ENCODE measurements around the gene C10orf67. TPM values are rescaled to one million over a fixed set of nuclear protein-coding genes. Genes with fewer than 3 reads are reported as not detected.

The C10orf67 gene
- total RNA-seq, 1 donor = not detected

DNA sequence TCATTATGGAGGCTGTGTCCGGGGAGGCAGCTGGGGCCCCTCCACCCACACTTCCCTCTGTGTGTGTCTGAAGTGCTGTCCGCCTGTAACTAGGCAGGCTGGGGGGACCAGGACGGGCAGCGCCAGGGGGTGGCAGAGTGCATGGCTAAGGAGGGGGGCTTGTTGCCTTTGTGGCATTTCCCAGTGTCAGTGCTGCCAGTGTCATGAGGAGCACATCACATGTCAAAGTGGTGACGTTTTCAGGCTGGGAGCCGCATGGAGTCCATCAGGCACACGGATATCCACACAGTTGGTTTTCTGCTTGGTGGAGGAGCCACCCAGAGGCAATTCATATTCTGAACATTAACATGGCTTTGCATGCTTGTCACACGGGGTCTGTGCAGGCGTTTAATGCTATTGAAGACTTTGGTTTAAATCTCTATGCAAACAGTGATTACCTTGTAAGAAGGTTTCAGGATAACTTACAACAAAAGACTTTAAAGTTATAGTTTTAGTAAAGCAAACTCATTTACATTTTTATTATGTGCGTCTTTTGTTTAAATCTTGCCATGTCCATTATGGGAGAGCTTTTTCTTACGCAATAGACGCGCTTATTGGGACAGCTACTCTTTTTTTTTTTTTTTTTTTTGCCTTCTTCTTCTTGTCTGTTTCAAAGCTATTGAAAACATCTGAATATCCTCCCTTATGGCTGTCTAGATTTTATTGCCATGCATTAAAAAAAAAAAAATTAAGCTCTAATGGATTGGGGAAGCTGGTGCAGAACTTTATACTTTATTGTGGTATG is 52.9 kb downstream of the C10orf67 start:
- no peaks in the 10 kb centered on the region for H3K9me3 ChIP-seq (ENCODE audit: low read depth, low read length)
- H3K4me2 ChIP-seq (ENCODE audit: insufficient read depth, low read length) = no peak overlapping the region
- TF ChIP-seq, protein P1, sequence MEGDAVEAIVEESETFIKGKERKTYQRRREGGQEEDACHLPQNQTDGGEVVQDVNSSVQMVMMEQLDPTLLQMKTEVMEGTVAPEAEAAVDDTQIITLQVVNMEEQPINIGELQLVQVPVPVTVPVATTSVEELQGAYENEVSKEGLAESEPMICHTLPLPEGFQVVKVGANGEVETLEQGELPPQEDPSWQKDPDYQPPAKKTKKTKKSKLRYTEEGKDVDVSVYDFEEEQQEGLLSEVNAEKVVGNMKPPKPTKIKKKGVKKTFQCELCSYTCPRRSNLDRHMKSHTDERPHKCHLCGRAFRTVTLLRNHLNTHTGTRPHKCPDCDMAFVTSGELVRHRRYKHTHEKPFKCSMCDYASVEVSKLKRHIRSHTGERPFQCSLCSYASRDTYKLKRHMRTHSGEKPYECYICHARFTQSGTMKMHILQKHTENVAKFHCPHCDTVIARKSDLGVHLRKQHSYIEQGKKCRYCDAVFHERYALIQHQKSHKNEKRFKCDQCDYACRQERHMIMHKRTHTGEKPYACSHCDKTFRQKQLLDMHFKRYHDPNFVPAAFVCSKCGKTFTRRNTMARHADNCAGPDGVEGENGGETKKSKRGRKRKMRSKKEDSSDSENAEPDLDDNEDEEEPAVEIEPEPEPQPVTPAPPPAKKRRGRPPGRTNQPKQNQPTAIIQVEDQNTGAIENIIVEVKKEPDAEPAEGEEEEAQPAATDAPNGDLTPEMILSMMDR (IDR thresholded peaks at IDR 0.05; ENCODE audit: extremely low read depth, low read depth, low read length) = no peak
- H3K36me3 ChIP-seq (ENCODE audit: insufficient read depth, low read length) = no peaks in the 10 kb centered on the region
- no peaks in the 10 kb centered on the region for H4K20me1 ChIP-seq (ENCODE audit: insufficient read depth, low read length)
- no peak overlapping the region for H3K4me3 ChIP-seq (ENCODE audit: insufficient read depth, low read length)
- H3K27me3 ChIP-seq (ENCODE audit: insufficient read depth, low read length) = no peaks in the 10 kb centered on the region
- no peak overlapping the region for H3K27ac ChIP-seq (ENCODE audit: low read depth, low read length)
- H3K4me1 ChIP-seq (ENCODE audit: insufficient read depth, low read length) = no peaks in the 10 kb centered on the region
- H3K79me2 ChIP-seq (ENCODE audit: insufficient read depth, low read length) = no peaks in the 10 kb centered on the region
- no peak for DNase-seq (ENCODE audit: insufficient read length, low spot score, missing footprints)
- H2AFZ ChIP-seq (ENCODE audit: low read length) = no peak overlapping the region

DNA sequence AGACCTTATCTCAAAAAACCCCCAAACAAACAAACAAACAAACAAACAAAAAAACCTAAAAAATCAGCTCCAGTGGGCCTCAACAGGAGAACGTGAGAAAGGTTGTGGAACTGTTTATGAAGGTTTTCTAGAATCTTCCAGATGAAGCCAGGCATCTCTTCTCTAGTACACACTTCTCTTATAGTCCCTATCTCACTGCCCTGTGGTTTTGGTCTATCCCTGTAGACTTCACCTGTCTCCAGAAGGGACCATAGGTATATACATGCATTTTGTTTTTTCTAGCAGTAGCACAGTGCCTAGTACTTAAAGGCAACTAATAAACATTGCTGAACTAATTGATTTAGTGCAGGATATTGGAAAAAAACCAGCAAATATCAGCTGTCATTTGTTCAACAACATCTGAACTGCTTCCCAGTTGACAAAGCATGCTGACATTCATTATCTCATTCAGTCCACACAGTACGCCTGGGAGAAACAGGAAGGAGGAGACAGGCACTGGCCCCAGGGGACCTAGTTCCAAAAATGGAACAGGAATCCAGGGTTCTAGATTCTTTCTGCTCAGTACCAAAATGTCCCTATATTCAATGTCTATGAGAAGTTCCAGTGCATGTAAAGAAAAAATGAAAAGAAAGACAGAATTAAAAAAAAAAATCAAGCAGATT is 59.8 kb downstream of the C10orf67 start:
- H3K9me3 ChIP-seq (ENCODE audit: low read depth, low read length) = no peaks in the 10 kb centered on the region
- TF ChIP-seq, protein P1 (IDR thresholded peaks at IDR 0.05; ENCODE audit: extremely low read depth, low read depth, low read length) = no peak
- no peaks in the 10 kb centered on the region for H3K27me3 ChIP-seq (ENCODE audit: insufficient read depth, low read length)
- no peak overlapping the region for H2AFZ ChIP-seq (ENCODE audit: low read length)
- H3K36me3 ChIP-seq (ENCODE audit: insufficient read depth, low read length) = no peaks in the 10 kb centered on the region
- H3K4me3 ChIP-seq (ENCODE audit: insufficient read depth, low read length) = no peak overlapping the region
- H3K27ac ChIP-seq (ENCODE audit: low read depth, low read length) = no peak overlapping the region
- no peaks in the 10 kb centered on the region for H3K79me2 ChIP-seq (ENCODE audit: insufficient read depth, low read length)
- H4K20me1 ChIP-seq (ENCODE audit: insufficient read depth, low read length) = no peaks in the 10 kb centered on the region
- DNase-seq (ENCODE audit: insufficient read length, low spot score, missing footprints) = no peak
- H3K4me2 ChIP-seq (ENCODE audit: insufficient read depth, low read length) = no peak overlapping the region
- H3K4me1 ChIP-seq (ENCODE audit: insufficient read depth, low read length) = no peaks in the 10 kb centered on the region

DNA sequence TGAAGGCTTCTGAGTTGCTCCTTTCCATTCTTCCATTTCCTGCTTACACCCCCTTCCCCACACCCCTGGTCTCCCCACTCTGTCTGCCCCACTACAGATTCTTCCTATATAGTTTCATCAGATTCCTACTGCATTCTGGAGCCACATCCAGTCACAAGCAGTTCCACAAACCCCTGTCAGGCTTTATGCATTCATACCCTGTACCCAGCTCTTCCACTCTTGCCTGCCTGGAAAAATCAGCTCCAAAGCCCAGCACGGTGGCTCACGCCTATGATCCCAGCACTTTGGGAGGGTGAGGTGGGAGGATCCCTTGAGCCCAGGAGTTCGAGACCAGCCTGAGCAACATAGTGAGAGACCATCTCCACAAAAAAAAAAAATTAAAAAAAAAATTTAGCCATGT is 60.4 kb downstream of the C10orf67 start:
- Histone ChIP-seq H3K4me2 (ENCODE audit: insufficient read depth, low read length) (no peak overlapping the region), H3K36me3 (ENCODE audit: insufficient read depth, low read length) (no peaks in the 10 kb centered on the region), H3K4me3 (ENCODE audit: insufficient read depth, low read length) (no peak overlapping the region), H3K79me2 (ENCODE audit: insufficient read depth, low read length) (no peaks in the 10 kb centered on the region), H4K20me1 (ENCODE audit: insufficient read depth, low read length) (no peaks in the 10 kb centered on the region), H3K27ac (ENCODE audit: low read depth, low read length) (no peak overlapping the region), H2AFZ (ENCODE audit: low read length) (no peak overlapping the region), H3K4me1 (ENCODE audit: insufficient read depth, low read length) (no peaks in the 10 kb centered on the region), H3K9me3 (ENCODE audit: low read depth, low read length) (no peaks in the 10 kb centered on the region), H3K27me3 (ENCODE audit: insufficient read depth, low read length) (no peaks in the 10 kb centered on the region)
- no peak for DNase-seq (ENCODE audit: insufficient read length, low spot score, missing footprints)
- TF ChIP-seq, protein P1 (IDR thresholded peaks at IDR 0.05; ENCODE audit: extremely low read depth, low read depth, low read length) = no peak

DNA sequence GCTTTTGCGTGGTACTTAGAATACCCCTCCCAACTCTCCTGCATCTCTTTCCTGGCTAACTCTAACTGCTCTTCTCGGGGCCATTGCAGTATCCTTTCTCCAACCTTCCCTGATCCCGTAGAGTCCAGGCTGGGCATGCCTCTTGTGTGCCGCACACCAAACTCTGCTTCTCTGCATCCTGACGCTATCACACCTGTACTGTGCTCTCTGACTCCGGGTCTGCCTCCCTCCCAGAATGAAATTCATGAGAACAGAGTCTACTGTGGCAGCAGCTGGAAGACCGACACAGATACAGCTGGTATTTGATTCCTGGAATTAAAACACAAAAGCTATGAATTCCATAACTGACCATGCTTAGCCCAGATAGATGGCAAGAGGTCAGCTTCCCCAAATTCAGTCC is 60.9 kb downstream of the C10orf67 start:
- no peaks in the 10 kb centered on the region for H3K36me3 ChIP-seq (ENCODE audit: insufficient read depth, low read length)
- no peaks in the 10 kb centered on the region for H3K27me3 ChIP-seq (ENCODE audit: insufficient read depth, low read length)
- TF ChIP-seq, protein P1 (IDR thresholded peaks at IDR 0.05; ENCODE audit: extremely low read depth, low read depth, low read length) = no peak
- no peak overlapping the region for H3K4me2 ChIP-seq (ENCODE audit: insufficient read depth, low read length)
- DNase-seq (ENCODE audit: insufficient read length, low spot score, missing footprints) = no peak
- no peaks in the 10 kb centered on the region for H3K4me1 ChIP-seq (ENCODE audit: insufficient read depth, low read length)
- no peaks in the 10 kb centered on the region for H4K20me1 ChIP-seq (ENCODE audit: insufficient read depth, low read length)
- H3K9me3 ChIP-seq (ENCODE audit: low read depth, low read length) = no peaks in the 10 kb centered on the region
- no peak overlapping the region for H2AFZ ChIP-seq (ENCODE audit: low read length)
- no peaks in the 10 kb centered on the region for H3K79me2 ChIP-seq (ENCODE audit: insufficient read depth, low read length)
- H3K27ac ChIP-seq (ENCODE audit: low read depth, low read length) = no peak overlapping the region
- H3K4me3 ChIP-seq (ENCODE audit: insufficient read depth, low read length) = no peak overlapping the region
